Tibial nerve (tissue), 3 donors: ENCODE data around the gene RYR3.

Experiments
- CTCF ChIP-seq, 5 experiments: fragments of 200-600 bp in 3 of 5; fragments of 450-650 bp in 2 of 5; sonication (generic) in 3 of 5; IDR thresholded peaks; one replicate each; pipeline ENCODE4 v1.5.1; 2016 to 2019; ENCODE audit warnings: antibody characterized with exemption in 5 of 5, mild to moderate bottlenecking in 3 of 5, moderate library complexity in 2 of 5
- POLR2A ChIP-seq, 2 donors: fragments of 450-650 bp; IDR thresholded peaks; one replicate each; pipeline ENCODE4 v1.6.1; 2017; ENCODE audit warnings: antibody characterized with exemption in 2 of 2, mild to moderate bottlenecking in 2 of 2, moderate library complexity in 2 of 2

- no peak for TF ChIP-seq CTCF (IDR thresholded peaks at IDR 0.05)
- no peak for TF ChIP-seq POLR2A (IDR thresholded peaks at IDR 0.05)
Observed at GRCh38 chr15:33492434-33493052, 181.8 kb downstream of the RYR3 start.
